HFF-Myc (cell line): ENCODE data around the gene FLACC1.
A peak's percentile ranks its signal among the peaks of the same experiment; 100 is the strongest.

Experiments used
- DNase-seq: peaks from one replicate; pipeline ENCODE4 v3.0.0-alpha.2; 2011; ENCODE audit warnings: low read depth; ENCODE audit errors: extremely low read depth
- H3K4me3 ChIP-seq: replicated peaks from 2 replicates; pipeline ENCODE4 v1.5.1; 2011; ENCODE audit warnings: low read depth, mild to moderate bottlenecking, control low read depth, low read length
- CTCF ChIP-seq: IDR thresholded peaks from 2 replicates; pipeline ENCODE4 v1.5.1; 2012; ENCODE audit warnings: mild to moderate bottlenecking, low read depth, low read length, control low read depth; ENCODE audit errors: missing control alignments

Gene FLACC1

GRCh38 chr2:201263779-201264178, 93.4 kb downstream of the FLACC1 start:
- no peak overlapping the region for H3K4me3 ChIP-seq
- no peak for TF ChIP-seq CTCF

GRCh38 chr2:201262718-201263117, 94.4 kb downstream of the FLACC1 start:
- DNase-seq: no peak
- no peak for TF ChIP-seq CTCF
- no peak overlapping the region for H3K4me3 ChIP-seq

More at GRCh38 chr2:201263779-201264178, 93.4 kb downstream of the FLACC1 start:
- no peak for DNase-seq

- H3K4me3 ChIP-seq: no peak overlapping the region
- TF ChIP-seq CTCF: no peak
- no peak for DNase-seq
Measured at GRCh38 chr2:201261906-201262305, 95.2 kb downstream of the FLACC1 start.

GRCh38 chr2:201261471-201261870, 95.7 kb downstream of the FLACC1 start:
- H3K4me3 ChIP-seq: no peak overlapping the region
- TF ChIP-seq CTCF: no peak
- DNase-seq: no peak

GRCh38 chr2:201260302-201260800, 96.8 kb downstream of the FLACC1 start, which contains the start of gene CASP8:
Gene CASP8, plus strand, starts transcription at chr2:201260536. Its CDS starts 5,951 bp downstream, at chr2:201266487.
- TF ChIP-seq CTCF: no peak
- peak; percentile 14 for DNase-seq
- H3K4me3 ChIP-seq: peak within 1 kb of the TSS; percentile 66

- H3K4me3 ChIP-seq: peak overlapping the region; percentile 66
- no peak for DNase-seq
- TF ChIP-seq CTCF: peak; percentile 2
Measured at GRCh38 chr2:201258666-201259615, 98.2 kb downstream of the FLACC1 start.
